BE2C (cell line): Measurements from ENCODE around the gene PCP4.

Experiments
- DNase-seq: peaks from one replicate; pipeline ENCODE4 v3.0.0-alpha.2; 2020
- H3K27me3 ChIP-seq: fragments of 250-450 bp; sonication (Bioruptor Pico); 2 replicates; pipeline ENCODE4 v1.5.1; 2020; ENCODE audit warnings: mild to moderate bottlenecking
- H3K36me3 ChIP-seq: fragments of 250-450 bp; sonication (Bioruptor Pico); 2 replicates; pipeline ENCODE4 v1.5.1; 2020; ENCODE audit warnings: mild to moderate bottlenecking
- H3K4me1 ChIP-seq: fragments of 250-450 bp; sonication (Bioruptor Pico); 2 replicates; pipeline ENCODE4 v1.5.1; 2020
- H3K4me3 ChIP-seq: 2 replicates; pipeline ENCODE4 v1.5.1; 2011; ENCODE audit warnings: low read depth, low read length
- H3K9me3 ChIP-seq: fragments of 250-450 bp; sonication (Bioruptor Pico); 2 replicates; pipeline ENCODE4 v1.5.1; 2020
- TF ChIP-seq, protein P1 (sequence below): IDR thresholded peaks from 2 replicates; pipeline ENCODE4 v1.5.1; 2012; ENCODE audit warnings: mild to moderate bottlenecking, low read depth, low read length

Gene PCP4

DNA sequence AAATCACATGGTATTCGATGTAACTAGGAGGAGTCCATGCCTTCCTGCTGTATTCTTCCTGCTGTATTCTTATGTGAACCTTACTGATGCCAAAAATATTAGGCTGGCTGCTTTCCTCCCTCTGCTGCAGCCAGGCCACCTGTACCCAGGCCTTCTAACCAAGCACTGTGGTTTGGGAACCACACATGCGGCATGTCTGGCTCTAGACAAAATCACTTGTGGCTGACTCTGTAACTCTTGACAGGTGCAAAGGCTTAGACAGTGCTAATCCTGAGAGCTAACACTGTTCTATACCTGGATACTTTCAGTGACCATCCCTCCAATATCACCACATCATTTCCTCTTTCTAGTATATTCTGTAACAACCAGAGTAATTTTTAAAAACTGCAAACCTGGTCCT, 67.7 kb downstream of the PCP4 start:
- TF ChIP-seq, protein P1, sequence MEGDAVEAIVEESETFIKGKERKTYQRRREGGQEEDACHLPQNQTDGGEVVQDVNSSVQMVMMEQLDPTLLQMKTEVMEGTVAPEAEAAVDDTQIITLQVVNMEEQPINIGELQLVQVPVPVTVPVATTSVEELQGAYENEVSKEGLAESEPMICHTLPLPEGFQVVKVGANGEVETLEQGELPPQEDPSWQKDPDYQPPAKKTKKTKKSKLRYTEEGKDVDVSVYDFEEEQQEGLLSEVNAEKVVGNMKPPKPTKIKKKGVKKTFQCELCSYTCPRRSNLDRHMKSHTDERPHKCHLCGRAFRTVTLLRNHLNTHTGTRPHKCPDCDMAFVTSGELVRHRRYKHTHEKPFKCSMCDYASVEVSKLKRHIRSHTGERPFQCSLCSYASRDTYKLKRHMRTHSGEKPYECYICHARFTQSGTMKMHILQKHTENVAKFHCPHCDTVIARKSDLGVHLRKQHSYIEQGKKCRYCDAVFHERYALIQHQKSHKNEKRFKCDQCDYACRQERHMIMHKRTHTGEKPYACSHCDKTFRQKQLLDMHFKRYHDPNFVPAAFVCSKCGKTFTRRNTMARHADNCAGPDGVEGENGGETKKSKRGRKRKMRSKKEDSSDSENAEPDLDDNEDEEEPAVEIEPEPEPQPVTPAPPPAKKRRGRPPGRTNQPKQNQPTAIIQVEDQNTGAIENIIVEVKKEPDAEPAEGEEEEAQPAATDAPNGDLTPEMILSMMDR, result no peak
- no peak for DNase-seq
- Histone ChIP-seq H3K27me3 (no peaks in the 10 kb centered on the region), H3K4me3 (no peak overlapping the region), H3K4me1 (no peaks in the 10 kb centered on the region), H3K9me3 (no peaks in the 10 kb centered on the region), H3K36me3 (no peaks in the 10 kb centered on the region)

DNA sequence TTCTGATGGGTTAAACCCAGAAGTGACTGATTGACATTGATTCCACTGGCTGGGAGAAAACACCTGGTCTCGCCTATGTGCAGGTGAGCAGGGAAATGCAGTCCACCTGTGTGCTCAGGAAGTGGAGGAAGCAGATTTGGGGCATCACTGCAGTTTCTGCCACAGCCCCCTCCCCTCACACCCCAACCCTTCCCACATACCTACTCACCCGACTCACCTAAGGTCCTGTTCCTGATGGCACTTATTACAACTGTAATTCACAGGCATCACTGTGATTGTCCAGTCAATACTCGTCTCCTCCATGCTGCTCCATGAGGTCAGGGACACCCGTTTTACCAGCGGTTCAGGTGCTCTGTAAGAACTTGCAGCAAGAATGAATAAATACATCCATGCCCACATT, 68.5 kb downstream of the PCP4 start:
- Histone ChIP-seq H3K4me3 (no peak overlapping the region), H3K36me3 (no peaks in the 10 kb centered on the region), H3K4me1 (no peaks in the 10 kb centered on the region), H3K27me3 (no peaks in the 10 kb centered on the region), H3K9me3 (no peaks in the 10 kb centered on the region)
- no peak for DNase-seq
- TF ChIP-seq, protein P1, result no peak

DNA sequence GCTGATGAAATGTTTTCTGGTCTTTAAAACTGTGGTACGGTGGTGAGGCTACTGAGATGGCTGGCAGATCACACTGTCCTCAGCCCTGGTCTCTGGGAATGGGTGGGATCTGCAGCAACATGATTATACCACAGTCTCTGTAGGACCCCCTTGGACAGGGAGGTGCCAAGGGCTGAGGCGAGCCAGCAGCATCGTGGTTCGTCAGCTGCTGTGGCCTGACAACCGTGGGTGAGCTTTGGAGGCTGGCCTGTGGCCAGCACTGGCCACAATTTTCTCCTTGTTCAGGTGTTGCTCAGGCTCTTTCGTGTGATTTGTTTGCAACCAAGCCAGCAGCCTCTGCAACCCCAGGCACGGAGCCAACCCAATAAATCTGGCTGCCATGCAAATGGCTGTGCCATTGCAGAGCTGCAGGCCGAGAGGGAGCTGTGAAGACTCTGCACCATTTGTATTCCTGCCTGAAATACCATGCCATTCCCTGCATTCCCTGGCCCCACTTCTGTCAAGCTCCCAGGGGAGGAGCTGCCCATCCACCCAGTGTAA, 70.9 kb downstream of the PCP4 start:
- Histone ChIP-seq H3K27me3 (no peaks in the 10 kb centered on the region), H3K9me3 (no peaks in the 10 kb centered on the region), H3K4me1 (no peaks in the 10 kb centered on the region), H3K4me3 (no peak overlapping the region), H3K36me3 (no peaks in the 10 kb centered on the region)
- TF ChIP-seq, protein P1, result no peak
- no peak for DNase-seq

DNA sequence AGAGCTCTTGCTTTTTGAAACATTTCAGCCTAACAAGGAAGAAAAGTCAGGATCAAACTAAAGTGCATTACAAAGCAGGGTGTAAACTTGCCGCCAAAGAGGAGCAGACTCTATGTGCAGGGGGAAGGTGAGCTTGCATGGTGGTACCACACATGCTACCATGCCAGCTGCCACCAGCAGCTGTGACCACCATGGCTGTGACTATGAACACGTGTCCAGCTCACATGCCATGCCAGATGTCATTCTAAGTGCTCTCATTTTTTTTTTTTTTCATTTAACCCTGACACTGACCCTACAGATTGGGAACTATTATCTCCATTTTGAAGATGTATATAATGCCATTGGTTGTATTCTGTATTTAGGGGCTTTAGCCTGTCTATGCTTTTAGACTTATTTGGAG, 79.0 kb downstream of the PCP4 start:
- TF ChIP-seq, protein P1, result no peak
- DNase-seq, result no peak
- Histone ChIP-seq H3K4me3 (no peak overlapping the region), H3K27me3 (no peaks in the 10 kb centered on the region), H3K9me3 (no peaks in the 10 kb centered on the region; the same call in 1 of the 2 replicates), H3K4me1 (no peaks in the 10 kb centered on the region), H3K36me3 (no peaks in the 10 kb centered on the region)

DNA sequence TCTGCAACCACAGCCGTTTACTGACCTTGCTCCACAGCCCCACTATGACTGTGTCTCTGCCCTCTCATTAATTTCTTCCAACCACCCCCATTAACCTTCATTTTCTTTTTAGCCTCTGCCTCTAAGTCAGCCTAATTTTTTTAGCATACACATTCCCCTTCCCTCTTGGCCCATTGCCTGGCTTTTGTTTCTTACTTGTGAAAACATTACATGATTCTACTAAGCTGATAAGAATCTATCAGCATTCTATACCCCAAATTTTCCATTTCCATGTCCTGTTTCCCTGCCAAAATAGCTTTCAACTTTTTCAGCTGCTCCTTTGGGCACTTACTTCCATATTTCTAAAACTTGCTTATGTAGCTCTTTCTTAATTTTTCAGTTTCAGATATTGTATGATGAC, 79.8 kb downstream of the PCP4 start:
- no peak overlapping the region for H3K4me3 ChIP-seq
- DNase-seq, result no peak
- TF ChIP-seq, protein P1, result no peak
- no peaks in the 10 kb centered on the region for H3K36me3 ChIP-seq
- no peaks in the 10 kb centered on the region; the same call in 1 of the 2 replicates for H3K9me3 ChIP-seq
- H3K4me1 ChIP-seq, result no peaks in the 10 kb centered on the region
- no peaks in the 10 kb centered on the region for H3K27me3 ChIP-seq

DNA sequence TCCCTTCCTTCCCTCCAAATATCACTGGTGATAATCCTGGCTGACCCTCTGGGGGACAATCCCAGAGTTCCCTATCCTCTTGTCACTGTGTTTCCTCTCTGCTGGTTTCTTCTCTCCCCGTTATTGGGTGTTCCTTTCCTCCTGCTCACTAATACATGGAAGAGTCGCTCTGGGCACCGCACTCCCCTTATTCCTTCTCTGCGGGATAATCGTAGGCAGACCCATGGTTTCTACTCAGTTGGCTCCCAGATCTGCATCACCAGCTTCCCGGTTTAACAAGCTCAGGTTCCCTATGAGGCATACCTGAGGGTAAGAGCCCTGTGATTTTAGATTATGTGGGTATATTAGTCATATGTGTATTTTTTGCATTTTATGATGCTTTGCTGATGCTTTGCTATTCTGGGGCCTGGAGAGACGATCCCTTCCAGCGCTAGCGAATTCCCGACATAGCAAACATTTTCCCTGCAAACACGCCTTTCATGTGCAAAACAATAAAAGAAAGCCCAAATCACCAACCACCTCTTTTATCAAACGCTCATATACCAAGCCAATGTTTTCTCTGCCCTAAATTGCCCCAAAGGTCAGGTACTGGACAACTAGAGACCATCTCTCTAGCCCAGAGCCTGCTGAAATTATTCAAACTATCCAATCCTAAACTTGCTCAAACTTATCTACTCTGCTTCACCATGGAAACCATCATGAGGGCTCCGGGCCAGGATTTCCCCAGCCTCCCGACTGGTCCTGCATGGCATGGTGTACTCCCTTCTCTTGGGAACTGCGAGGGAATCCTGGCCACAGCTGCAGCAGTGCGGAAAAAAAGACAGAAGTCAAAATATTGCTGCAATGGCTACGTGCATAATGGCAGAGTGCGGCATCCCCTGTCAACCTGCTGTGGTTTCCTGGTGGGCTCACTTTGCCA, 84.2 kb downstream of the PCP4 start:
- Histone ChIP-seq H3K4me3 (no peak overlapping the region), H3K4me1 (no peaks in the 10 kb centered on the region), H3K27me3 (no peaks in the 10 kb centered on the region), H3K9me3 (no peaks in the 10 kb centered on the region), H3K36me3 (no peaks in the 10 kb centered on the region)
- no peak for DNase-seq
- TF ChIP-seq, protein P1, result no peak
